GM18519 (cell line): ENCODE measurements around the gene CREBL2.

ENCODE experiments used
- ATAC-seq: cut with Tn5 transposase; IDR thresholded peaks from one replicate; pipeline ENCODE4 v1.9.1; 2021; ENCODE audit warnings: mild to moderate bottlenecking, moderate library complexity; ENCODE audit not compliant: unreplicated experiment, low FRiP score

Gene CREBL2

DNA sequence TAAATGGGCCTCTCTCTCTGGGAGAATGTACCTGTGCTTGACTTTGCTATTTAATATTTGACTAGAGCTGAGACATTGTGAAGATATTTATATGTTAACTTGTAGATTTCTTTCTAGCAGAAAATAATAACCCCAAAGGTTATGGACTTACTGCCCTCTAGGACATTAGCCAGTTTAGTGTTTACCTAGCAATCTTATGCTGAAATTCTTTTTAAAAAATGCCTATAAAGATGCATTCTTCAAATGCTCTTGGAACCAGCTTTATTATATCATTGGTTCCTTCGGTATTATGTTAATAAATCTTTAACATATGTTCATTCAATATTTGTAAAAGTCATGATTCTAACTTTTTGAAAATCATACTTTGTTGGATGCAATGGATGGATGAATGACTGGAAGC is 56.3 kb downstream of the CREBL2 start:
- ATAC-seq = no peak

DNA sequence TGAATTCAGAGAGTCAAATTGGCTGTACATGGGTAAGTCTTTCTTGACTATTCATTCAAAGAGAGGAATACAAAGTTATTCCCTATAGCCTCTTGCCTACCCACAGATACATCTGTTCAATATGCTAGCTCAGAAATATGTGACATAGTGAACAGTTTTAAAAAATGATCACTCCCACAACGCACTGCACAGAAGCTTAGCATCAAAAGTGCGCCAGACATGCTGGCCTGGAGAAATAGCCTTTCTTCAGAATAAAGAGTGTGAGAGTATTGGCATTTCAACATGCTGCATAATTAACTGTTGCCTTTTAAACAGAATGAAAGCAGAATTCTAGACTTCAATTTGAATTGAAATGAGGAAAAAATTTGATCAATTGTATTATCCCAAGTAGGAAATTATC is 57.3 kb downstream of the CREBL2 start:
- ATAC-seq = no peak

DNA sequence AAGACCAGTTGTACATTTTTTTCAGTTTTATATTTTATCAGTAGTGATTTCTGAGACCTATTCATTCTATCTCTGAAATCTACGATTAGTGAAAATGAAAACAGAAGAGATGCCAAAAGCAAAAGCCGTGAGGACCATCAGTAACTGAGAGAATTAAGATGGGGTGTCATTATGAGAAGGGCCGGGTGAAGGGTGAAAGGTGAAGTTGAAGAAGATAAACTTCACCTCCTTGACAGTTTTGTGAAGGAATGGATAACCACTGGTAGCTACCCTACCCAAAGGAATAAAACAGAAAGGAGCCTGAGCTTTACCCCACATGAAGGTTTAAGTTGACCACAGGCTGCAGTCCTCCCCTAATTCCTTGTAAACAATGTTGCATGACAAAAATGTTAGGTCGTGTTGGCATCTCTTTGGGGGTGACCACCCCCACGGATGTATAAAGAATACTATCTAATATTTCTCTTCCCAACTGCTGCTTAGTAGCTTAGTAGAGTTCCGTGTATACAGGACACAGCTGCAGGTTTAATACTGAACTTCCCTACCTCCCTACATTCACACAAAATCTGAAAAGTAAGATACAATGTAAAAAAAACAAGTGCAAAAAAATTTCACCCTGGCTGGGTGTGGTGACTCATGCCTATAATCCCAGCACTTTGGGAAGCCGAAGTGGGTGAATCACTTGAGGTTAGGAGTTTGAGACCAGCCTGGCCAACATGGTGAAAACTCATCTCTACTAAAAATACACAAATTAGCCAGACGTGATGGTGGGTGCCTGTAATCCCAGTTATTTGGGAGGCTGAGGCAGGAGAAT is 60.4 kb downstream of the CREBL2 start:
- ATAC-seq = no peak

DNA sequence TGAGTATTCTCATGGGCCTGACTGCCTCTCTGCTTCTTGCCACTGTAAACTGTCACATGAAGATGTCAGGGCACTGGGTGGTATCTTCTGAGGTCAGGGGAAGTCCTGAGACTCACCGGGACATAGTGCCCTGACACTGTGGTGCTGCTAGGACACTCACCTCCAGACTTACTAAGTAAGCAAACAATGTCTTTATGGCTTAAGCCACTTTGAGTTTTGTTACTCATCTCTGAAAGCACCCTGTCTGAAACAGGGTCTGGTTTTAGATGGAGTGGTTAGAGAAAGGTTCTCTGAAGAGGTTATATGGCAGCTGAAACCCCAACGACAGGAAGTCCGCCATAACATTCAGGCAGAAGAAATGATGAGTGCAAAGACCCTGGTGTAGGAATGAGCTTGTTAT is 61.6 kb downstream of the CREBL2 start:
- no peak for ATAC-seq

DNA sequence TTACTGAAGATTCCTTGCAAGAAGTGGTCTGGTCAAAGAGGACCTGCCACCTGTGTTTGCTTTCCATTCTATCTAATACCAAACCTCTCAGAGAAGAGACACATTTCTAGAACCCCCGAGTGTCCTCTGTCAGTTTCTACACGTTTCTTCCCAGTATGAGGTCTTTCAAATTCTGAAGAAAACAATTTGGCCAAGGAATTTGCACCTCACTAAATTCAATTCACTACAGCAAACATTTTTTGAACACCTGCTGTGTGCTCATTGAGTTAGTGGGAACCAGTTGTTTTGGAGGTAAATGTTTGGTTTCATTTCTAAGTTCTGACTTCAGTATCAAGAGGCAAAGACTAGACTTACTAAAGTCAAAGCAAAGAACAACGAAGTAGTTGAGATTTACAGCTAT is 64.9 kb downstream of the CREBL2 start:
- ATAC-seq = no peak

DNA sequence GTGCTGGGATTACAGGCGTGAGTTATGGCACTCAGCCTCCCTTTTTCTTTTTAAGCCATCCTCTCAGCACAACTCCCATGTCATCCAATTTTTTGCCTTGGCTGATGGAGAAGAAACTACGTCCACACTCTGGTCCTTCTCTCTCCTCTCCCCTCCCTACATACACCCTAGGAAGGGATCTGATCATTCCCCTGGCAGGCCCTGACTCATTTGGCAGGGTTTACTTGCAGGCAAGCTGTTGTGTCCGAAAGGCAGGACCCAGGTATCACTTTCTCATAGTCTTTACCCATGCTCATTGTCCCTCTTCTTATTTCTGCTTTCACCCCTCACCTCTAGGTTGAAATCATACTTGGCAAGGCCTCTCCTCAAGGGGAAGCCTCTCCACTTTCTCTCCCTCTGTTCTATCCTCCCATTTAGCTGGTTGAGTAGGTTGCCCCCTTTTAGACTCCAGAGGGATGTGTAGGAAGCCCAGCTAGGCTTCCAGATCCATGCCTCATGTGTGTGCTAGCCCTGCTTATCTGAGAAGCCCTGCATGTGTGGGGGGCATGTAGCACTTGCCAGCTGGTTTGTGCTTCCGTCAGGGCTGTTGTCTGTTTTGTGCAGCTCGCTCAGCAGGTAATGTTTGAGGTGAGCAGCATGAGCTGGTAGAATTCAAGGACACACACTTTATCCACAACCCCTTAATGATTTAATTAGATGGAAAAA is 69.5 kb downstream of the CREBL2 start:
- ATAC-seq = no peak

DNA sequence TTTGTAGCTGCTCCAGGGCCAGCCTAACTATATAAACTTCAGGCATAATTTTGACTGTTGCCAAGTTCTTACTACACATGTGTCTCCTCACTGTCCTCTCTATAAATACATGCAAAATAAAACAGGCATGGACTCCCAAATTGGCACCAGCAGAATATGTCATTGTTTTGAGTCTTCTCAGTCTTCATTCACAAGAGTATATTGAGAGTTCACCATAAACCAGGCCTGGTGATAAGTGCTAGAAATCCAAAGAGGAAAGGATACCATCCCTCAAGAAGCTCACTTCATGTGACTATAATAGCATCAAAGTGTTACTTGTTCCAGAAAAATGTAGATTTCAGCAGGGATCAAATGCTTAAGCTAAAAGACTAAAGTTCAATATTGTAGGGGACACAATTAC is 70.6 kb downstream of the CREBL2 start:
- ATAC-seq = no peak

DNA sequence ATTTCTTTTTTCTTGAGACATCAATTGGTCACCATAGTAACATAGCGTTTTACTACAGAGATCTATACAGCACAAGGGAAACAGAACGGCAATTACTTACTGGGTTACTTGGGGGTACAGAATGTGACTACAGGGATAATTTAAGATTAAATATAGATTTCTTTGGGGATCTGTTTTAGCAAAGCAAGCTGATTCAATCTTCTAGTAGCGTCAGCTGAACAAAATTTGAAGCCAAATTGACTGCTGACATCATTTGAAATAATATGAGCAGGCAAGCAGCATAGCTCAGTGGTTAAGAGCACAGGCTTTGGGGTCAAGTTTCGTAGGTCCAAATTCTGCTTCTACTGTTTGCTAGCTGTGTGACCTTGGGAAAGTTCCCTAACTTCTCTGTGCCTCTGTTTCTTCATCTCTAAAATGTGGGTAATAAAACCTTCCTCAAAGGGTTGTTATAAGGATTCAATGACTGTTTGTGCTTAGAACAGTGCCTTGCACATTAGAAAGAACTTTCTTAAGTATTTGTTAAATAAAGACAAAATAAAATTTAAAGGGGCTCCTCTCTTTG is 71.5 kb downstream of the CREBL2 start:
- ATAC-seq = no peak

DNA sequence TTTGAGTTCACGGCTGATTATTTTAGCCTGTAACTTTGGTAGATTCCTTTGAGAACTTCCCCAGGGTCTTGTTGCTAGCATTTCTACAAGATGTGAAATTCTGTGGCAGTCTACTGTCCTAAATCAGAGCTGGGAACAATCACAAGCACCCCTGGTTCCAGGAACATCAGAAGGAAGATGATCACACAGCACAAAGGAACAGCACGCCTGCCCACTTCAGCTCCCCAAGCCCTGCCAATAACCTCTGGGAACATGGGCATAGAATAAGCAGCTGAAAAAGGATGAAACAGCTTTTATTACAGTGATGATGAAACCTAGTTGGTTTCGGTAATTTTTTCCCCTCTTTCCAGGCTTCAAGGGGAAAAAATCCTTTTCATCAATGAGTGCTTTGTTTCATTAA is 72.0 kb downstream of the CREBL2 start:
- no peak for ATAC-seq

DNA sequence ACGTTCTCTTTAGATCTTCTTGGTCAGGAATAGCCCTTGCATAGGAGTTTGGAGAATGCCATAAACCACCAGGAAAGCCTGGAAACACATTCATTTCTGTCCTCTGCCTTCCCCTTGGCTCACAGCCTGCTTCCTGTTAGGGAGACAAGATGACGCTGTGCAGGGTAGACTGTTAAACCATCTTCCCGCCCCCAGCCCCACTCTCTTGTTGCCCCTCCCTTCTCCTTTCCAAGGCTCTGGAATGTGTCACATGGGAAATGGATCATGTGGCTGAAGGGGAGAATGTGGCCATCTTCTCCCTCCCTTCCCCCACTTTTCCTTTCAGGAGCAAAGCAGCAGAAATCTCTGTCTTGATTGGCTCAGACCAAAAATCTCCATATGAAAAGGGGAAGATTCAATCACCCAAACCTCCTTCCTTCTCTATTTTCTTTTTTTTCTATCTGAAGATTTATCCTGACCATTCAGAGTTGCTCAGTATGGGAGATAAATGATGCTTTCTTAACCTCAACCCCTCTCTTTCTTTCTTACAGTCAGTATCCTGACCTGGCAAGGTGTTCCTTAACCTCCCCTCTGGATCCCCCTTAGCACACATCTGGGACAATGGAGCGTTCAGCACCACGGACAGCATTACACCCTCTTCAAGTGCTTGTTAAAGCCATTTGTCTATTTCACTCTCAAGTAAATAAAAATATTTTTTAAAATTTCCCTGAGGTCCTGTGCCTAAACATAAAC is 72.9 kb downstream of the CREBL2 start:
- no peak for ATAC-seq

DNA sequence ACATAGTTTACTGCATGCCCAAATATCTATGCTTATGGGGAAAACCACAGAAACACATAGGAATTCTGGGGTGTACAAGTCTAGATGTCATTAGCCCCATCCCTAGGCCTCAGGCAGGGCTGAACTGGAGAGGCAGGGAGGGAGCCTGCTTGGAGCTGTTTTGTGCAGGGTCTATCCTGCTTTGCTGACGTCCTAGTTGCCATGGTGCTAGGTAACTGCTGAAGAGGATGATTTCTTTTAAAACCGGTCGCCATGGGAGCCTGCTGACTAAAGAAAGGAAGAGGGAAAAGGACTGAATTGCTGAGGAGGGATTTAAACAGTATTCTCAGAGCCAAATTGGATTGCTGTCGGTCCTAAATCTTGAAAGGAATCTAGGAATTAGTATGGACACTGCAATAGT is 73.6 kb downstream of the CREBL2 start:
- ATAC-seq = no peak

DNA sequence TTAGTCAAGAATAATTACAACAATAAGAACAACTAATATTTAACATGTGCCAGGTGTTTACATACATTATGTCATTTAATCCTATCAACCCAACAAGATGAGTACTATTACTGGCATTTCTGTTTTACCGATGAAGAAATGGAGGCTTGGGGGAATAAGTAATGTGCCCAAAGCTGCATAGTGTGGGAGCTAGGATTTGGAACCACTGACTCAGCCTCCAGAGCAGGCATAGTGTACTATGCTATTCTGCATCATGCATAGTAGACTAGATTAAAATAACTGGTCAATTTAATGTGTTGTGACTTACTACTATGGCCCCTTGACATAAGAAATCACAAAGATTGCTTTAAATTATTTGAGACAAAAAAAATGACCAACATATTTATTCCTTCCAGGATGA is 74.8 kb downstream of the CREBL2 start:
- no peak for ATAC-seq

DNA sequence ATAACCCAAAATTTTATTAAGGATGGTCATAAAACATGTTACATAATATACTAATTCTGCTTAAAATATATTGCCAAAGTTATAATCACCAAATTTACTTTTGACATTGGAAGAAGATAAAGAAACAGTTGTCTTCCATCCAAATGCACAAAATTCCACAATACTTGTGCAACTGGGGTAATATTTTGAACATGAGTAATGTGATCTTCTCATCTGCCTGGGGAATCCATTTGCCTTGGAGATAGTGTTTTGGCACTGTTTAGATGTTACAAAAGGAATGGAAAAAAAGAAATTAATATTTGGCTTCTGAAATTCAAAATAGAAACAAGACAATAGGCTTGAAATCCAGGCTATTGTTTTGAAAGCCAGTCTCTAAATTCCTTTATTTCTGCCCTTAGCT is 75.2 kb downstream of the CREBL2 start:
- no peak for ATAC-seq

DNA sequence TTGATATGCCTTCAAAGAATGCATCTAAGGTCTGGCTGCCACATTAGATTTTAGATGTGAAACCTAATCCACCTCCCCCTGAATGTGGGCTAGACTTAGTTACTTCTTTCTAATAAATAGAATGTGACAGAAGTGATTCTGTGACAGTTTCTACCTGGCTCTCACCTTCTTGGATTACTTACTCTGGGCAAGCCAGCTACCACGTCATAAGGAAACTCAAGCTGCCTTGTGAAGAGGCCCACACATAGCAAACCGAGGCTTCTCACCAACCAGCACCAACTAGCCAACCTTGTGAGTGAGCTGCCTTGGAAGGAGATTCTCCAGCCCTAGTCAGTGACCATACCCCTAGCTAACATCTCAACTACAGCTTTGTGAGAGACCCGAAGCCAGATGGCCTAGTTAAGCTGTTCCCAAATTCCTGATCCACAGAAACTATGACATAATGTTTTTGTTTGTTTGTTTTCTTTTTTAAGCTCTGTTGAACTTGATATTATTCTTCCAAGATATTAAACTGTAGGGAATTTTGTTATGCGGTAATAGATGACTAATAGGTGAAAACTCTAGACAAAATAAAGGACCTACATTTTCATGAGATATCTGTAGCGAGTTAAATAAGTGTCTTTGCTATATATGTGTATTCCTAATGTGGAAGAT is 78.1 kb downstream of the CREBL2 start:
- no peak for ATAC-seq

DNA sequence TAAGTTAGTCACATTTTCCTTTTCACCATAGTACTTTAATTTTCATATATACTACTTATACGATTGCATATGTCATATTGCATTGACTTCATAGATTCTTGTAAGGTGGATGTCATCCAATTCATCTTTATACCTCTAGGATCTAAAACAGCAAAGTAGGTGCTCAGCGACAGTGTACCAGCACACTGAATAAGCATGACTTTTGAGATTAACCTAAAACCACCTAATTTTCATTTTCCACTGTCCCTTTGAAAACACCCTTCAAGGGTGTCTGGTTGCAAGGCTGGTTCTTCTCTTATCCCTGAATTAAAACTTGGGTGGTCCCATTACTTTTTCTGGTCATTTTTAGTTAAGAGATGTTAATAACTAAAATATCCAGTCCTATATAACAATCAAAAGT is 79.9 kb downstream of the CREBL2 start:
- no peak for ATAC-seq

DNA sequence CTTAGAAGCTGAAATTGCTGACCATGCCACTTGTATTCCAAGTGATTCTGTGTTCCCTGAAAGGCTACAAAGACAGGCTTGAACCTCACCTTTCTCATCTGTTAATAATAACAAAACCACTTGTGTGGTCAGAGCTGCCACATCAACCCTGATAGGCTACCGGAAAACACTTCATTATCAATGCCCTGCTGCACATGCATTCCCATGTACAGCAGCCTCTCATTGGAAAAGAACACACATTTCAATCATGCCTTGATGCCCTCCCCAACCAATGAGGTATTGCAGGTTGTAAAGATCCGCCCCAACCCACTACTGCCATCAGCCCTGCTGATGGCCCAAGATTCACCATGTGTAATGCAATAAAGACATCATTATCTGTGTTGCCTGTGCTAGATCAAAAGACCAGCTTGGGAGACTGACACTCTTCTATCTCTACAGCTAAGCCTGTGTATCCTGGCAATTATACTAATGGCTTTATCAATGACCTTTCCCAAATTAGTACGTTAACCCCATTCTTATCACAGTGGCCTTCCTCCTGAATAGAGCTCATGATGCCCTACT is 81.5 kb downstream of the CREBL2 start:
- no peak for ATAC-seq
